ENCODE measurements around the gene KCNF1.

- TF ChIP-seq CTCF (IDR thresholded peaks at IDR 0.05) = no peak
- TF ChIP-seq POLR2A (IDR thresholded peaks at IDR 0.05) = no peak
Measured at GRCh38 chr2:10878268-10878915, 33.3 kb upstream of the KCNF1 start.
